K562 (cell line): ENCODE measurements around the gene TNIP2. TPM values are rescaled to one million over a fixed set of nuclear protein-coding genes. Genes with fewer than 3 reads are reported as not detected.
A peak's percentile ranks its signal among the peaks of the same experiment; 100 is the strongest.

ENCODE experiments used
- CCNT2 ChIP-seq: IDR thresholded peaks from 2 replicates; pipeline ENCODE4 v1.6.1; 2011; ENCODE audit warnings: borderline replicate concordance, low read depth, mild to moderate bottlenecking, moderate library complexity, mixed read lengths, low read length; ENCODE audit not compliant: insufficient read length; ENCODE audit errors: extremely low read depth
- CUX1 ChIP-seq: fragments of 200-800 bp; sonication (Bioruptor generic); IDR thresholded peaks from 2 replicates; pipeline ENCODE4 v1.6.1; 2016; ENCODE audit warnings: missing genetic modification characterization, missing compliant biosample characterization
- E2F4 ChIP-seq: sonication (generic); formaldehyde crosslinking; IDR thresholded peaks from 2 replicates; pipeline ENCODE4 v1.8.0; 2022; ENCODE audit warnings: mild to moderate bottlenecking, low read depth, missing genetic modification reagents
- FOSL1 ChIP-seq: fragments of 200-800 bp; sonication (Bioruptor generic); conservative IDR thresholded peaks from 2 replicates; pipeline ENCODE4 v1.6.1; 2016; ENCODE audit warnings: missing genetic modification characterization, missing compliant biosample characterization
- MAFG ChIP-seq: fragments of 450-650 bp; conservative IDR thresholded peaks from 2 replicates; pipeline ENCODE4 v1.6.1; 2016; ENCODE audit warnings: missing genetic modification characterization, missing compliant biosample characterization
- NFIC ChIP-seq: fragments of 450-650 bp; IDR thresholded peaks from 2 replicates; pipeline ENCODE4 v1.6.1; 2017; ENCODE audit warnings: mild to moderate bottlenecking, inconsistent platforms
- RUNX1 ChIP-seq: sonication (generic); IDR thresholded peaks from 2 replicates; pipeline ENCODE4 v1.6.1; 2016; ENCODE audit warnings: antibody characterized with exemption, low read depth
- SOX6 ChIP-seq: fragments of 450-650 bp; IDR thresholded peaks from 2 replicates; pipeline ENCODE4 v1.6.1; 2014; ENCODE audit warnings: mild to moderate bottlenecking
- ZBTB17 ChIP-seq: fragments of 450-650 bp; formaldehyde crosslinking; IDR thresholded peaks from 2 replicates; pipeline ENCODE4 v1.4.0; 2020; ENCODE audit warnings: mild to moderate bottlenecking
- ZNF146 ChIP-seq: IDR thresholded peaks from one replicate; pipeline ENCODE4 v1.6.1; 2018; ENCODE audit warnings: missing compliant biosample characterization; ENCODE audit not compliant: unreplicated experiment
- ZNF311 ChIP-seq: fragments of 250-450 bp; sonication (Bioruptor Pico); IDR thresholded peaks from 2 replicates; pipeline ENCODE4 v1.4.0; 2020; ENCODE audit warnings: mild to moderate bottlenecking, moderate library complexity
- ZNF655 ChIP-seq: fragments of 250-450 bp; sonication (Bioruptor Pico); IDR thresholded peaks from 2 replicates; pipeline ENCODE4 v1.5.0; 2021
- polyA plus RNA-seq, 8 experiments: library from polyadenylated mRNA; depleted of rRNA in 4 of 8; stranded (reverse) in 5 of 8; unstranded in 3 of 8; fragments of >200 nt; fragmentation: Nextera tagmentation in 2 of 8; fragmentation: Illumina TruSeq in 1 of 8; extraction: Ambion mirVana in 2 of 8; extraction: Trizol in 1 of 8; gene quantifications; 2 replicates each; pipeline versions ENCODE4 v1.2.1 to v1.2.3, GENCODE V29; 2011 to 2014; ENCODE audit warnings: inconsistent platforms in 1 of 8, missing spikeins in 1 of 8
- total RNA-seq, 7 experiments: library from RNA; depleted of rRNA in 6 of 7; stranded (reverse); fragments of >200 nt in 6 of 7; fragmentation: Illumina TruSeq in 2 of 7; extraction: Trizol in 2 of 7; gene quantifications; 2 replicates each; pipeline versions ENCODE4 v1.2.1 to v1.2.3, GENCODE V29; 2011 to 2021; ENCODE audit warnings: low replicate concordance in 1 of 7
- TF ChIP-seq, protein P1 (sequence below): fragments of 250-450 bp; sonication (Bioruptor Pico); IDR thresholded peaks from 2 replicates; pipeline ENCODE4 v1.4.0; 2020

TNIP2 gene
- total and polyA plus RNA-seq, 9 of the 15 experiments (the other 6 are each of a cell fraction or from before 2014, with no cell fraction given) = 0.61 to 42.6 (median 19.5) TPM

DNA sequence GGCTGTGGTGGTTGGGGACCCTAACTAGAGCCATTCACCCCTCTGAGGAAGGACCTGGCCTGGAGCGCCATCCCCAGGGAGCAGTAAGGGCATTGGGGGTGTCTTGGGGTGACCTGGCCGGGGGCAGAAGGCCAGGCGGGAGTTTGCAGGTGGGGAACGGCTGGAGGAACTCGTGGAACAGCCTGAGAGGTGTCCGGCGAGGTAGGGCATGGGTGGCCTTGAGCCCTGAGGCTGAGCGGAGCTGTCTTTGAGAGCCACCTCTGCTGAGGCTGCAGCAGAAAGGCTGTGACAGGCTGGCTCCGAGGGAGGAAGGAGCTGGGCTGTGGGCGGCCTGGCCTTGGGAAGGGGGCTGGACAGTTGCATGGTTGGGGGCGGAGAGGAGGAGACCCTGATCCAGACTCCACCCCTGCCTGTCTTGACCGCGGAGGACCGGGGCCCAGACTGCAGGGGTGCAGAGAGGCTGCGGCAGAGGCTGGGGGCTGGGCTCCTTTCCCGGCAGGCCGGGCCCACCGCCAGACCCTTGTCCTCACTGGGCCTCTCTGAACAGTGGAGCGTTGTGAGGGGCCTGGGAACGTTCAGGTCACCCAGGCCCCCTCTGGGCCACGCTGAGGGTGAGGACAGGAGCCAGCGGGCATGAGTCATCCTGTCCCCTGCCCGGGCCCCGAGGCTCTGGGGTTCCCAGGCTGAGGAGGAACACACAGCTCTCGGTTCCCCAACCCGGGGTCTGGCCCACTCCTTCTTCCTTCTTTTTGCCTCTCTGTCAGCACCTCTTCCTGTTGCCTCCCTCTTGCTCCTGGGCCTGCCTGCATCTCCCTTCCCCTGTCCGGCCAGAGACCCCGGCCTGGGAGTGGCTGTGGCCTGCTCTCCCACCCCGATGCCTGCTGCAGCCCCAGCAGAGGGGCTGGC is 44.8 kb upstream of the TNIP2 start (continued):
- no peak for TF ChIP-seq E2F4 (CRISPR knock-in tag)
- TF ChIP-seq CUX1 = no peak
- 0 out of 2 replicates have a peak, but pooled peaks have one; percentile 18 for TF ChIP-seq NFIC
- TF ChIP-seq ZBTB17 (CRISPR knock-in tag) = no peak
- no peak for TF ChIP-seq SOX6
- TF ChIP-seq ZNF655 (CRISPR knock-in tag) = no peak
- TF ChIP-seq, protein P1, sequence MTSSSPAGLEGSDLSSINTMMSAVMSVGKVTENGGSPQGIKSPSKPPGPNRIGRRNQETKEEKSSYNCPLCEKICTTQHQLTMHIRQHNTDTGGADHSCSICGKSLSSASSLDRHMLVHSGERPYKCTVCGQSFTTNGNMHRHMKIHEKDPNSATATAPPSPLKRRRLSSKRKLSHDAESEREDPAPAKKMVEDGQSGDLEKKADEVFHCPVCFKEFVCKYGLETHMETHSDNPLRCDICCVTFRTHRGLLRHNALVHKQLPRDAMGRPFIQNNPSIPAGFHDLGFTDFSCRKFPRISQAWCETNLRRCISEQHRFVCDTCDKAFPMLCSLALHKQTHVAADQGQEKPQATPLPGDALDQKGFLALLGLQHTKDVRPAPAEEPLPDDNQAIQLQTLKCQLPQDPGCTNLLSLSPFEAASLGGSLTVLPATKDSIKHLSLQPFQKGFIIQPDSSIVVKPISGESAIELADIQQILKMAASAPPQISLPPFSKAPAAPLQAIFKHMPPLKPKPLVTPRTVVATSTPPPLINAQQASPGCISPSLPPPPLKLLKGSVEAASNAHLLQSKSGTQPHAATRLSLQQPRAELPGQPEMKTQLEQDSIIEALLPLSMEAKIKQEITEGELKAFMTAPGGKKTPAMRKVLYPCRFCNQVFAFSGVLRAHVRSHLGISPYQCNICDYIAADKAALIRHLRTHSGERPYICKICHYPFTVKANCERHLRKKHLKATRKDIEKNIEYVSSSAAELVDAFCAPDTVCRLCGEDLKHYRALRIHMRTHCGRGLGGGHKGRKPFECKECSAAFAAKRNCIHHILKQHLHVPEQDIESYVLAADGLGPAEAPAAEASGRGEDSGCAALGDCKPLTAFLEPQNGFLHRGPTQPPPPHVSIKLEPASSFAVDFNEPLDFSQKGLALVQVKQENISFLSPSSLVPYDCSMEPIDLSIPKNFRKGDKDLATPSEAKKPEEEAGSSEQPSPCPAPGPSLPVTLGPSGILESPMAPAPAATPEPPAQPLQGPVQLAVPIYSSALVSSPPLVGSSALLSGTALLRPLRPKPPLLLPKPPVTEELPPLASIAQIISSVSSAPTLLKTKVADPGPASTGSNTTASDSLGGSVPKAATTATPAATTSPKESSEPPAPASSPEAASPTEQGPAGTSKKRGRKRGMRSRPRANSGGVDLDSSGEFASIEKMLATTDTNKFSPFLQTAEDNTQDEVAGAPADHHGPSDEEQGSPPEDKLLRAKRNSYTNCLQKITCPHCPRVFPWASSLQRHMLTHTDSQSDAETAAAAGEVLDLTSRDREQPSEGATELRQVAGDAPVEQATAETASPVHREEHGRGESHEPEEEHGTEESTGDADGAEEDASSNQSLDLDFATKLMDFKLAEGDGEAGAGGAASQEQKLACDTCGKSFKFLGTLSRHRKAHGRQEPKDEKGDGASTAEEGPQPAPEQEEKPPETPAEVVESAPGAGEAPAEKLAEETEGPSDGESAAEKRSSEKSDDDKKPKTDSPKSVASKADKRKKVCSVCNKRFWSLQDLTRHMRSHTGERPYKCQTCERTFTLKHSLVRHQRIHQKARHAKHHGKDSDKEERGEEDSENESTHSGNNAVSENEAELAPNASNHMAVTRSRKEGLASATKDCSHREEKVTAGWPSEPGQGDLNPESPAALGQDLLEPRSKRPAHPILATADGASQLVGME (CRISPR knock-in tag) = no peak
- TF ChIP-seq RUNX1 = no peak
- peak; percentile 86 for TF ChIP-seq FOSL1
- TF ChIP-seq ZNF311 (CRISPR knock-in tag) = no peak
- TF ChIP-seq CCNT2 = no peak
- TF ChIP-seq MAFG (tag) = no peak
- TF ChIP-seq ZNF146 (CRISPR knock-in tag) = no peak
